ENCODE results near the gene ALDOA.

GRCh38 chr16:30112197-30113030, 46.9 kb downstream of the ALDOA start:
- peak in 6 of 7 experiments; percentile 23 to 50 (median 32) for TF ChIP-seq CTCF (IDR thresholded peaks at IDR 0.05)
- no peak for TF ChIP-seq POLR2A (IDR thresholded peaks at IDR 0.05)
